ENCODE data around the gene ZBP1.

- TF ChIP-seq OSR1 (CRISPR knock-in tag; IDR thresholded peaks at IDR 0.05), result no peak
- TF ChIP-seq BACH2 (CRISPR knock-in tag; IDR thresholded peaks at IDR 0.05; ENCODE audit: borderline replicate concordance), result no peak
- TF ChIP-seq ZFP30 (CRISPR knock-in tag; IDR thresholded peaks at IDR 0.05), result no peak
- TF ChIP-seq PATZ1 (CRISPR knock-in tag; IDR thresholded peaks at IDR 0.05; ENCODE audit: borderline replicate concordance), result no peak
- TF ChIP-seq GLIS3 (CRISPR knock-in tag; IDR thresholded peaks at IDR 0.05), result no peak
- no peak for TF ChIP-seq SNAI2 (CRISPR knock-in tag; IDR thresholded peaks at IDR 0.05)
- no peak for TF ChIP-seq ARNTL (CRISPR knock-in tag; IDR thresholded peaks at IDR 0.05; ENCODE audit: borderline replicate concordance, low read depth)
These were observed 47.0 kb downstream of the ZBP1 start for GRCh38 chr20:57573242-57573641.

All from SK-N-SH treated with all-trans-retinoic acid at 6 μM for 48 hours (cell line).